ENCODE data around the gene NTN1. TPM values are rescaled to one million over a fixed set of nuclear protein-coding genes. Genes with fewer than 3 reads are reported as not detected.

Gene NTN1
- total RNA-seq, 2 donors from 2014 or later, result 17.0 to 40.4 TPM

GRCh38 chr17:9235346-9235745 lies 214.0 kb downstream of the NTN1 start:
- WGBS, 2 experiments (ENCODE audit: insufficient coverage in 1 of 2, insufficient read length in 1 of 2), result 88 to 93% methylated on average over 4 of the region's 4 CpGs
- no peak overlapping the region for H3K9ac ChIP-seq (ENCODE audit: extremely low read depth, low read length, poor library complexity, severe bottlenecking)
- Mint-ChIP-seq H3K9me3 (no peaks in the 10 kb centered on the region), H3K27me3 (ENCODE audit: insufficient read depth) (peaks cover 3% of the 10 kb centered on the region), H3K4me3 (no peak overlapping the region), H3K4me1 (peaks cover 18% of the 10 kb centered on the region), H3K27ac (no peak overlapping the region), H3K36me3 (ENCODE audit: low read depth) (peaks cover 9% of the 10 kb centered on the region)
- no peaks in the 10 kb centered on the region for H3K27me3 ChIP-seq (ENCODE audit: control insufficient read depth, insufficient read depth, low read length, poor library complexity, severe bottlenecking)
- no peak for DNase-seq
- no peak for TF ChIP-seq CTCF (conservative IDR thresholded peaks at IDR 0.05)
- no peak overlapping the region for H3K27ac ChIP-seq (ENCODE audit: low read depth, low read length)
- no peak overlapping the region for H3K4me3 ChIP-seq (ENCODE audit: low read length)
- peaks cover 8% of the 10 kb centered on the region for H3K36me3 ChIP-seq (ENCODE audit: control insufficient read depth, insufficient read depth, low read length)
- peaks cover 5% of the 10 kb centered on the region for H3K4me1 ChIP-seq (ENCODE audit: control insufficient read depth, insufficient read depth, low read length)
- H3K9me3 ChIP-seq (ENCODE audit: control insufficient read depth, low read length), result no peaks in the 10 kb centered on the region

GRCh38 chr17:9236286-9237052 lies 215.2 kb downstream of the NTN1 start:
- Histone ChIP-seq H3K9me3 (ENCODE audit: control insufficient read depth, low read length) (no peaks in the 10 kb centered on the region), H3K4me1 (ENCODE audit: control insufficient read depth, insufficient read depth, low read length) (peaks cover 12% of the 10 kb centered on the region), H3K27ac (ENCODE audit: low read depth, low read length) (no peak overlapping the region), H3K9ac (ENCODE audit: extremely low read depth, low read length, poor library complexity, severe bottlenecking) (no peak overlapping the region), H3K36me3 (ENCODE audit: control insufficient read depth, insufficient read depth, low read length) (peaks cover 8% of the 10 kb centered on the region), H3K4me3 (ENCODE audit: low read length) (no peak overlapping the region), H3K27me3 (ENCODE audit: control insufficient read depth, insufficient read depth, low read length, poor library complexity, severe bottlenecking) (no peaks in the 10 kb centered on the region)
- DNase-seq, result no peak
- Mint-ChIP-seq H3K27ac (no peak overlapping the region), H3K4me1 (peaks cover 27% of the 10 kb centered on the region), H3K4me3 (no peak overlapping the region), H3K27me3 (ENCODE audit: insufficient read depth) (peaks cover 3% of the 10 kb centered on the region), H3K36me3 (ENCODE audit: low read depth) (peaks cover 9% of the 10 kb centered on the region), H3K9me3 (no peaks in the 10 kb centered on the region)
- no peak for TF ChIP-seq CTCF (conservative IDR thresholded peaks at IDR 0.05)
- 84 to 95% methylated on average over 4 to 6 of the region's 7 CpGs for WGBS, 2 experiments (ENCODE audit: insufficient coverage in 1 of 2, insufficient read length in 1 of 2)

- Mint-ChIP-seq H3K36me3 (ENCODE audit: low read depth) (peaks cover 9% of the 10 kb centered on the region), H3K27me3 (ENCODE audit: insufficient read depth) (peaks cover 3% of the 10 kb centered on the region), H3K4me3 (no peak overlapping the region), H3K27ac (no peak overlapping the region), H3K9me3 (no peaks in the 10 kb centered on the region), H3K4me1 (peaks cover 29% of the 10 kb centered on the region)
- Histone ChIP-seq H3K4me1 (ENCODE audit: control insufficient read depth, insufficient read depth, low read length) (peaks cover 12% of the 10 kb centered on the region), H3K27ac (ENCODE audit: low read depth, low read length) (no peak overlapping the region), H3K9me3 (ENCODE audit: control insufficient read depth, low read length) (no peaks in the 10 kb centered on the region), H3K36me3 (ENCODE audit: control insufficient read depth, insufficient read depth, low read length) (peaks cover 8% of the 10 kb centered on the region), H3K4me3 (ENCODE audit: low read length) (no peak overlapping the region), H3K27me3 (ENCODE audit: control insufficient read depth, insufficient read depth, low read length, poor library complexity, severe bottlenecking) (no peaks in the 10 kb centered on the region), H3K9ac (ENCODE audit: extremely low read depth, low read length, poor library complexity, severe bottlenecking) (no peak overlapping the region)
- 96 to 100% methylated on average over 3 of the region's 3 CpGs for WGBS, 2 experiments (ENCODE audit: insufficient coverage in 1 of 2, insufficient read length in 1 of 2)
- no peak for TF ChIP-seq CTCF (conservative IDR thresholded peaks at IDR 0.05)
- no peak for DNase-seq
These were observed 215.7 kb downstream of the NTN1 start for GRCh38 chr17:9237053-9237410.
